Stimulated activated CD4-positive, alpha-beta T cell treated with anti-CD3 and anti-CD28 coated beads, Interleukin-4, amount 100 ng/mL, for 1 hour (primary cell): Measurements from ENCODE around the gene DHRS3.
"Not testable (repeated sequence)": the region's sequence is repeated elsewhere in the genome, so short reads cannot be mapped to it uniquely, and the experiment has no call there.

Source experiments
- DNase-seq: peaks from one replicate; pipeline ENCODE4 v3.0.0-alpha.2; 2020

Gene DHRS3

DNA sequence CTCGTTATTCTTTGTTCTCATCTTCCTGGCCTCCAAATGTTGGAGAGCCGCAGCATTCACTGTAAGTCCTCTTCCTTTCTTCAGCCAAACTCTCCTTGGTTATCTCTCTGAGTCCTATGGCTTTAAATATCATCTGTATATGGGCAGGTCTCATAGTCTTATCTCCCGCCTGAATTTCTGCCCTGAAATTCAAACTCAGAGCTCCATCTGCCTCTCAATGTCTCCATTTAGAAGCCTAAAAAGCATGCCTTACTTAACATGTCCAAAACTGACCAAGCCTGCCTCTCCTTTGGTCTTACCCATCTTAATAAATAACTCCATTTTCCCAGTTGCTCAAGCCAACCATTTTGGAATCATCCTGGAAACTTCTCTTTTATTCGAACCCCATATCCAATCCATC is 80.7 kb downstream of the DHRS3 start:
- DNase-seq: no peak

DNA sequence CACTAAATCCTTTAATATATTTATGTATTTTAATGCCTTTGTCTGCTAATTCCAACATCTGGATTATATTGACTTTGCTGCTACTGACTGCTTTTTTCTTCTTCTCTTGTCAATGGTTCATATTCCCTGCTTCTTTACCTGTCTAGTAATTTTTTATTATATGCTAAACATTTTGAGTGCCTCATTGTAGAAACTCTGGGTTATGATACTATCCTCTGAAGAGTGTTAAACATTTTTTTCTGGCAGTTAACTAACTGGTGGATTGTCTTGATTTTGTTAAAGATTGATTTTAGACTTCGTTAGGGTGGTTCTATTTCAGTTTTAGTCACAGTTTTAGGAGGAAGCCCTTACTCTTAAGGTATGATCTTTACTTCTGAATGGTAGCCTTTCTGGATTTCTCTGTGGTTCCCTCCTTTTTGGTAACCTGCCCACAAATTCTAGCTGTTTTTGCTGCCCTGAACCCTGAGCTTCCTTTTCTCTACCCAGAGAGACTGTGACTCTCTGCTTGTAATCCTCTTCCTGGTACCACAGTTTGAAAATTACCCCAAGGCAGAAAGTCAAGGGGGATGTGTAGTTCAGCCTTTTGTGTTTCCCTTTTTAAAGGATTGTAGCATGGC is 81.9 kb downstream of the DHRS3 start:
- no peak for DNase-seq

DNA sequence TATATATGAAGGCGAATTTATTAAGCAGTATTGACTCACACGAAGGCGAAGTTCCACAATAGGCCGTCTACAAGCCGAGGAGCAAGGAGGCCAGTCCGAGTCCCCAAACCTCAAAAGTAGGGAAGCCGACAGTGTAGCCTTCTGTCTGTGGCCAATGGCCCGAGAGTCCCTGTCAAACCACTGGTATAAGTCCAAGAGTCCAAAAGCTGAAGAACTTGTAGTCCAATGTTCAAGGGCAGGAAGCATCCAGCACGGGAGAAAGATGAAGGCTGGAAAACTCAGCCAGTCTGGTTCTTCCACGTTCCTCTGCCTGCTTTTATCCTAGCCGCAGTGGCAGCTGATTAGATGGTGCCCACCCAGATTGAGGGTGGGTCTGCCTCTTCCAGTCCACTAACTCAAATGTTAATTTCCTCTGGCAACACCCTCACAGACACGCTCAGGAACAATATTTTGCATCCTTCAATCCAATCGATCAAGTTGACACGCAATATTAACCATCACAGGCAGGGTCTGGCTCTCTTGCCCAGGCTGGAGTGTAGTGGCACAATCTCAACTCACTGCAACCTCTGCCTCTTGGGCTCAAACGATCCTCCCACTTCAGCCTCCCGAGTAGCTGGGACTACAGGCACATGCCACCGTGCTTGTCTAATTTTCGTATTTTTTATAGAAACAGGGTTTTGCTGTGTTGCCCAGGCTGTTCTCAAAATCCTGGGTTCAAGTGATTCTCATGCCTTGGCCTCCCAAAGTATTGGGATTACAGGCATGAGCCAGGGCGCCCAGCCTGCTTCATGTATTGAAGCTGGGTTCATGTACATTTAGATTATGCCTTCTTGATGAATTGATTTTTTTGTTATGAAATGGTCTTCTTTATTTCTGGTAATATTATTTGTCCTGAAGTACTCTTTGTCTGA is 85.3 kb downstream of the DHRS3 start:
- no peak for DNase-seq

DNA sequence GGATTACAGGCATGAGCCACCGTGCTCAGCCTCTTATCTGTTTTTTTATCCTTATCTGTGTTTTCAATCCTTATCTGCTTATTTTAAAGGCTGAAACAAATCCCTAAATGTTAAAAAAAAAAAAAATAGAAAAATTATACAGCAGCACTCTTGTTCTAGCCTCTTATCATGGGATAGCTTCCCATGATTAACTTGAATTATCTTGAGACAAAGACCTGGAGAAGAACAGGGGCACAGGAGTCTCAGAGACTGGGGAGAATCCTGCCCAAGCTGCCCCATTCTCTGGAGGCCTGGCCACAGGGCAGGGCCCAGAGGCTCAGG is 86.9 kb downstream of the DHRS3 start:
- no peak for DNase-seq

DNA sequence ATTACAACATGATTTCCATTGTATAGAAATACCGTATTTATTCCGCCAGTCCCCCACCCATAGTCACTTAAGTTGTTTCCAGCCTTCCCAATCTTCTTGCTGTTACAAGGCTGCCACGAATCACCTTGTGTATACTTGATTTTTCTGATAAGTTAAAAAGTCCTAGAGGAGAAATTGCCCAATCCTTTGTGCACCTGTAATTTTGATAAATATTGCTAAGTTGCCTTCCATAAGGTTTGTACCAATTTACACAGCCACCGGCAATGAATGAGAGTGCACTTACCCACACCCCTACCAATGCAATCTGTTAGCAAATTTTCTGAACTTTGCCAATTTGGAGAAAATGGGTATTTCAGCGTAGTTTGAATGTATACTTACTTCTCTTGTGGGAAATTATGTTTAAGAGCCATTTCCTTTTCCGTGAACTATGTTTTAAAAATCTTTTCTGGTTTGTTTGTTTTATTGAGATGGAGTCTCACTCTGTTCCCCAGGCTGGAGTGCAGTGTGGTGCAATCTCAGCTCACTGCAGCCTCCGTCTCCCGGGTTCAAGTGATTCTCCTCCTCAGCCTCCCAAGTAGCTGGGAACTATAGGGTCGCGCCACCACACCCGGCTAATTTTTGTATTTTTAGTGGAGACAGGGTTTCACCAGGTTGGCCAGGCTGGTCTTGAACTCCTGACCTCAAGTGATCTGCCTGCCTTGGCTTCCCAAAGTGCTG is 87.4 kb downstream of the DHRS3 start:
- no peak for DNase-seq

DNA sequence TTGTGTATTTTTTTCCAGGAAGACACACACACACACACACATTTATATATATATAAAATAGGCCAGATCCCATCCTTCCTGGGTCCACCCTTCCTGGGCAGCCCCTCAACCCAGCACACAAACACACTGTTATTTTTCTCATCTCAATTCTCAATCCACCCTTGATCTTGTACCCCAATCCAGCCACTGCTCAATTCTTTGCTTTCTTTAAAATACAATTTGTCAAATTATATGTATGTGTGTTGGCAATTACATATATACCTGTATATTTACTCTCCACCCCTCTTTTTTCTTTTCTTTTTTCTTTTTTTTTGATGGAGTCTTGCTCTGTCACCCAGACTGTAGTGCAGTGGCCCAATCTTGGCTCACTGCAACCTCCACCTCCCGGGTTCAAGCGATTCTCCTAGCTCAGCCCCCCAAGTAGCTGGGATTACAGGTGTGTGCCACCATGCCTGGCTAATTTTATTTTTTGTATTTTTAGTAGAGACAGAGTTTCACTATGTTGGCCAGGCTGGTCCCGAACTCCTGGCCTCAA is 88.3 kb downstream of the DHRS3 start:
- DNase-seq: no peak

DNA sequence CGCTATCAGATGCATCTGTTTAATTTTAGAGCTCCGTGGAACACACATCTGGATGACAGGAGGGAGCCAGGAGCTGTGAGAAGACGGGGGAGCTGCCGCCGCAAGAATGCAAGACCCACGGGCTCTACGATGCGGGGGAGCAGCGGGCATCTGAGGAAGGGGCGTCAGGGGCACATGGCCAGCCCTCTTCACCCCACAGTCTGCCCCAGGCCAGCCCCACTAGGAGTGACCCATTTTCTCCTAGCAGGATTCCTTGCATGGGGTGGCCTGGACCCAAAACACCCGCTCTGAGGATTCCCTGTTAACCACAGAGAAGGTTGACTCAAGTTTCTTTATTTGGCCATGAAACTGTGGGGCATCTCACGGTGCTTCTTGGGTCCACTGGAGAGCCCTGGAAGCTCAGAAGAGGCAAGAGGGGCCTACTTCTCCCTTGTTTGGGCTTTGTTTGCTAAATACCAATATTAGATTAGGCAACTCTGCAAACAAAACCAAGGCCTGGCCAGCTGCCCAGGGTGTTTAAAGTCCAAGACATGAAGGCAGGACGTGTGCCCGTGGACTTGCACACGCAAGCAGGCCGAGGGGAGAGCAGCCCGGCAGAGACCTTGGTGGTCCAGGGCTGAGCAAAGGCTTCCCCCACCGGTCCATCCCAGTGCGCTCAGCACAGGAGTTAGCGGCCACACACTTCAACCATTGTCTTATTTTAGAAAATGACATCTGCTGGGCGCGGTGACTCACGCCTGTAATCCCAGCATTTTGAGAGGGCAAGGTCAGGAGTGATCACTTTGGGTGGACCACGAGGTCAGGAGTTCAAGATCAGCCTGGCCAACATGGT is 89.8 kb downstream of the DHRS3 start:
- no peak for DNase-seq

DNA sequence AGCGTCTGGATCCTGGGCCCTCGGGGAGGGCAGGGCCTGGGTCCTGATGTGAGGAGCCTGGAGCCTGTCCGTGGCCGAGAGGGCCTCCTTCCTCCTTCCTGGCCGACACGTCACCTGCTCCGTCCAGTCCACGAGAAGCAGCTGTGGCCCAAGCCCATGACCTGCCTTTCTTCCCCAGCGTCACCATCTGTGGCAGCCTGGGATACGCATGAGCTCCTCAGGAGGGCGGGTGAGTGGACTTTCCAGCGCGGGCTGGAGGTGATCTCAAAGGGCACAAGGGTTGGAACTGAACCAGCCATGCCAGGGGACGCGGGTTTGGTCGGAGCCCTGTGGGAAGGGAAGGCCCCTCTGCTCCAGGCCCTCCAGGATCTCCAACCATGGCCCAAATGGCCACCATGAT is 90.4 kb downstream of the DHRS3 start:
- DNase-seq: no peak

DNA sequence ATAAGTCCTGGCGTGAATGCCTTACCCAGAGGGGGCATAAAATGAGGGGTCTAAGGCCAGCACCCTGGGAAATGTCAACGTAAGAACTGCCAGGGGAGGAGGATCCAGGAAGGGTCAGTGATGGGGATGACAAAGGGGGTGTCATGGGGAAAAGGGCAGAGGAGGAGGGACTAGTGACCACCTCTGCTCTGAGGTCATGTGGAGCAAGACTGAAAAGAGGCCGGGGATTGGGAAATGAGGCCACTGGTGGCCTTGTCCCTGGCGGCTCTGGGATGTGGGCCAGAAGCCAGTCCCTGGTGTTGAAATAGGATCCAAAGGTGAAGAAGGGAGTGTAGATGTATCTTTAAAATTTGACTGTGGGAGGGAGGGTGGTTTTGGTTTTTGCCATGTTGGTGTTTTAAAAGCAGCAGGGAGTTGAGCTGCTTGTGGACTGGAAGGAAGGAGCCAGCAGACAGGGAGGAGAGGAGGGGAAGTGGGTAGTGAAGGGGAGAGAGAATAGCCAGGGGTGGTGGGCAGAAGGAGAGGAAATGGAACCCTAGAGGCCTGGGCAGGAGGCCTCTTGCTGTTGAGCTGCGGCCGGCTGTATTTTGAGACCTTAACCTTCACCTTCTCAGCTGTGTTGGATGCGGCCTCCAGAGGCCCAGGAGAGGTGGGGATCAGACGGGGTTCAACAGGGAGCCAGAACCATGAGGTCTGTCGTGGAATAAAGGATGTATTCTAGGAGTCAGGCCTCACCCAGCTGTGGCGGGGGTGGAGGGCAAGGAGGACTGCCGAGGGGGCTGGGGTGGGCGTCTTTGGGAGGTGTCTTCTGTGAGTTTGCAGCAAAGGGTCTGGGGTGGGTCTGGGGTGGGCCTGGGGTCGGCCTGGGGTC is 92.5 kb downstream of the DHRS3 start:
- no peak for DNase-seq

DNA sequence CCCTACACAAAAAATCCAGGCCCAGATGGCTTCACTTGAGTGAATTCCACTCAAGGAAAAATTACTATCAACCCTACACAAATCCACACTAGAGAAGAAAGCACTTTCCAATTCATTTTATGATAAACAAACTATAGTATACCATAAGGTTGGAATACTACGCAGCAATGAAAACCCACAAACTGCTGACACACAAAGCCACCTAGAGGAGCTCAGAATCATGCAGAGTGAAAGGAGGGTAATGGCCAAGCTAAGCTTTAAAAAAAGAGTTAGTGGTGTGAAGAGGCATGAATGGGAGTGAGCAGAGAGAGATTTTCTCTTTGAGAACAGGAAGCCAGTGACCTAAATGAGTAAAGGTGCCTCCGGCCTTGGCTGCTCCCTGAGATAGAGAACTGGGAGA is 93.7 kb downstream of the DHRS3 start:
- DNase-seq: no peak

DNA sequence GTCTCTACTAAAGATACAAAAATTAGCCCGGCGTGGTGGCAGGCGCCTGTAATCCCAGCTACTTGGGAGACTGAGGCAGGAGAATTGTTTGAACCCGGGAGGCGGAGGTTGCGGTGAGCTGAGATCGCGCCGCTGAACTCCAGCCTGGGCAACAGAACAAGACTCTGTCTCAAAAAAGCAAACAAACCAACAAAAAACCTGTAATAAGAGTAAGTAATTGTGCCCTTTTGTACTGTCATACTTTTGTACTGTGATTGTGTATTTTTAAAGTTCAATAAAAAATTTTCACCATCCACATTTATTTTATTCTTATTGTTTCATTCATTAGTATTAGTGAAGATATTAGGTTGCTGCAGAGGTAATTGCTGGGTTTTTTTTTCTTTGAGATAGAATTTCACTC is 95.2 kb downstream of the DHRS3 start:
- DNase-seq: not testable (repeated sequence)

DNA sequence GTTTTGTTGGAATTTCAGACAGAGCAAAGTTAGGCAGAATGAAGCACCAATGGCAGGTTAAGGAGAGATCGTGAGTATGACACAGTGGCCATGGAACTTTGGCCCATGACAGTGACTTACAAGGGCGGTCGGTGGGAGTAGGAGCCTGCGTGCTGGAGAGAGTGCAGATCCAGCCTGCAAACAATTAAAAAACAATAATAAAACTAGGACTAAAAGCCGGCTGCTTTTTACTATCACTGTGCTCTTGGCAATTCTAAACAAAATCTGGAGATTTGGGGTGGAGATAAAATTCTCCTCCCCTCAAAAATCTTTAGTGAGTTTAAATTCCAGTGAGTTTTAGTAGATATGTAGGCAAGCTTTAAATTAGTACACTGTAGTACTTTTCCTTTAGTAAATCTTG is 96.9 kb downstream of the DHRS3 start:
- no peak for DNase-seq

DNA sequence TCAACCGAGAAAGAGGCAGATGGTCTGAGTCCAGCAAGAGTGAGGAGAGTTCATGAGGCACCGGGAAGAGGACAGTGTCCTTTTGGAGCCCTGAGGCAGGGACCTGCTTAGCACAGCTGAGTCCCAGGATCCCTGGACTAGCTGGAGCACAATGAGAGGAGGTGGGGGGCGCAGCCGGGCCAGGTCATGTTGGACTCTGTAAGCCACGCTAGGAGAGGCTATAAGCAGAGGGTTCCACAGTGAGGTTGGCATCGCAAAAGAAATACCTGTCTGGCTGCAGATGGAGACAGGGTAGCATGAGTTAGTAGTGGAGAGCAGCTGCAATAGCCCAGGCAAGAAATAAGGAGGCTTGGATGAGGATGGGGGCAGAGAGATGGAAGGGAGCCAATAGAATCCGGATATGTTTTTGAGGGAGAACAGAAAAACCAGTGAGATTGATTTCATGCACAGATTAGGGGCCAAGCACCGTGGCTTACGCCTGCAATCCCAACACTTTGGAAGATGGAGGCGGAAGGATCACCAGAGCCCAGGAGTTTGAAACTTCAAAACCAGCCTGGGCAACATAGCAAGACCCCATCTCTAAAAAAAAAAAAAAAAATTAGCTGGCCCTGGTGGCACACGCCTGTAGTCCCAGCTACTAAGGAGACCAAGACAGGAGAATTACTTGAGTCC is 98.2 kb downstream of the DHRS3 start:
- DNase-seq: no peak

DNA sequence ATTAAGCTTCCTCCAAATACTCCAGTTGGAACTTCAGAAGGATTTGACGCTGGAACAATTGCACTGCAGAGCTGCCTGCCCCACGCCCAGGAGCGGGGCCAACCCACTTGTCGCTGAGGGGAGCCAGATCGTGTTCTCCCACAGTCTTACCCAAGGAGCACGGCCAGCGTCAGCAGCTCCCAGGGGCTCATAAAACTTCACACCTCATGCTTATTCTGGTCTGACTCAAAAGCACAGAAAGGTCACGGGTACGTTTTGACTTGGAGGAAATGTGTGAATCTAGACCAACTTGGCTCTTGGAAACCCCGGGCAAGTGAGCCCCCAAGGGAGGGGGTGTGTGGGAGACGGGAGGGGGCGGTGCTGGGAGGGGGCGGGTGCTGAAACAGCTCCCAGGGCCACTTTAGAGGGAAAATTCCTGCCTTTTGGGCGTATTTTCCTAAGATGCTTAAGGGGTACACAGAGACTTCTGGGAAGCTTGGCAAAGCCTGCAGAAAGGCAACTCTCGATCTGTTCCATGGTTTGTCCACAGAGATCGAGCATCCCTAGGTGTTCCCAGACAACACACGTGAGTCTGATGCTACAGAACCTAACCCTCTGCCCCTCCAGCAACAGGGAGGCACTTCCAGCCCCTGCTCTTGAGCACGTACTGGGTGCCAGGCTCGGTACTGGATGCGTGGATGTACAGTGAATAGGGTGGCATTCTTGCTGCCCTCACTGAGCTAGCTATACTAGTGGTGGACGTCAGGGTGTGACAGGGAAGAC is 98.9 kb downstream of the DHRS3 start:
- DNase-seq: peak; percentile 27
